Measurements from ENCODE around the gene GBX1. TPM values are rescaled to one million over a fixed set of nuclear protein-coding genes. Genes with fewer than 3 reads are reported as not detected.

GBX1 gene
- total RNA-seq, 1 experiment from 2014 or later, result not detected

GRCh38 chr7:151122276-151122675 lies 45.2 kb downstream of the GBX1 start:
- H2BK5ac ChIP-seq (ENCODE audit: insufficient read length, low read length), result no peak overlapping the region
- H2BK120ac ChIP-seq (ENCODE audit: low read depth, low read length, poor library complexity, severe bottlenecking), result no peak overlapping the region
- H3K79me2 ChIP-seq (ENCODE audit: insufficient read depth, low read length), result no peaks in the 10 kb centered on the region
- no peak overlapping the region for H3T11ph ChIP-seq (ENCODE audit: low read length)
- H3K27ac ChIP-seq (ENCODE audit: insufficient read length, low read depth, low read length), result no peak overlapping the region
- Mint-ChIP-seq H3K27me3 (ENCODE audit: low read depth) (peaks cover 16% of the 10 kb centered on the region), H3K4me1 (peaks cover 19 to 22% of the 10 kb centered on the region in 2 experiments), H3K36me3 (ENCODE audit: insufficient read depth in 1 of 3, low read depth in 3 of 3) (peaks cover 33 to 60% (median 51%) of the 10 kb centered on the region in 3 experiments), H3K9me3 (no peaks in the 10 kb centered on the region), H3K27ac (no peak overlapping the region), H3K4me3 (no peak overlapping the region)
- H3K23ac ChIP-seq (ENCODE audit: insufficient read length, low read depth, low read length), result no peak overlapping the region
- H3K4ac ChIP-seq (ENCODE audit: low read depth, low read length), result no peak overlapping the region
- H2BK12ac ChIP-seq (ENCODE audit: insufficient read length, low read depth, low read length), result no peak overlapping the region
- no peaks in the 10 kb centered on the region for H3K79me1 ChIP-seq (ENCODE audit: insufficient read depth, low read depth, low read length, poor library complexity, severe bottlenecking)
- H2AFZ ChIP-seq (ENCODE audit: low read length), result no peak overlapping the region
- no CpG with 5 or more reads among the region's 24 CpGs for WGBS (ENCODE audit: extremely low coverage, insufficient read length, low lambda C conversion rate)
- H3K14ac ChIP-seq (ENCODE audit: insufficient read depth, low read length), result no peak overlapping the region; the same call in 1 of the 2 replicates
- no peak overlapping the region for H2AK5ac ChIP-seq (ENCODE audit: insufficient read length, low read length)
- H2BK15ac ChIP-seq (ENCODE audit: low read depth, low read length), result no peak overlapping the region
- H3K23me2 ChIP-seq (ENCODE audit: insufficient read length, low read depth, low read length, poor library complexity, severe bottlenecking), result peaks cover 10% of the 10 kb centered on the region
- no peak overlapping the region for H3K4me2 ChIP-seq (ENCODE audit: insufficient read depth, insufficient read length, low read length)
- no peak overlapping the region for H4K91ac ChIP-seq (ENCODE audit: insufficient read length, low read depth, low read length)
- no peaks in the 10 kb centered on the region for H4K20me1 ChIP-seq (ENCODE audit: control insufficient read depth, insufficient read depth, insufficient read length)
- no peak overlapping the region for H3K56ac ChIP-seq (ENCODE audit: insufficient read length, low read depth, low read length)
- H4K5ac ChIP-seq (ENCODE audit: insufficient read length, low read depth, low read length), result no peak overlapping the region
- H3K18ac ChIP-seq (ENCODE audit: insufficient read length, low read depth, low read length), result no peak overlapping the region
- H3K9ac ChIP-seq (ENCODE audit: extremely low read depth, insufficient read length, low read length), result no peak overlapping the region
- no peak for DNase-seq
- H3K4me1 ChIP-seq (ENCODE audit: insufficient read depth, low read length), result peaks cover 3% of the 10 kb centered on the region; the same call in 1 of the 2 replicates
- TF ChIP-seq CTCF (conservative IDR thresholded peaks at IDR 0.05), result no peak; the same call in 2 of the 3 replicates
- no peaks in the 10 kb centered on the region for H3K27me3 ChIP-seq (ENCODE audit: insufficient read depth, low read length)
- H2BK20ac ChIP-seq (ENCODE audit: low read depth, low read length, poor library complexity, severe bottlenecking), result no peak overlapping the region
- H3K9me3 ChIP-seq (ENCODE audit: control insufficient read depth, low read depth, low read length), result no peaks in the 10 kb centered on the region
- H4K8ac ChIP-seq (replicated peaks; ENCODE audit: insufficient read length, low read depth, low read length), result no peak overlapping the region
